ENCODE measurements around the gene FMO5.

GRCh38 chr1:147243841-147244240 lies 18.7 kb upstream of the FMO5 start:
- TF ChIP-seq, protein P1, sequence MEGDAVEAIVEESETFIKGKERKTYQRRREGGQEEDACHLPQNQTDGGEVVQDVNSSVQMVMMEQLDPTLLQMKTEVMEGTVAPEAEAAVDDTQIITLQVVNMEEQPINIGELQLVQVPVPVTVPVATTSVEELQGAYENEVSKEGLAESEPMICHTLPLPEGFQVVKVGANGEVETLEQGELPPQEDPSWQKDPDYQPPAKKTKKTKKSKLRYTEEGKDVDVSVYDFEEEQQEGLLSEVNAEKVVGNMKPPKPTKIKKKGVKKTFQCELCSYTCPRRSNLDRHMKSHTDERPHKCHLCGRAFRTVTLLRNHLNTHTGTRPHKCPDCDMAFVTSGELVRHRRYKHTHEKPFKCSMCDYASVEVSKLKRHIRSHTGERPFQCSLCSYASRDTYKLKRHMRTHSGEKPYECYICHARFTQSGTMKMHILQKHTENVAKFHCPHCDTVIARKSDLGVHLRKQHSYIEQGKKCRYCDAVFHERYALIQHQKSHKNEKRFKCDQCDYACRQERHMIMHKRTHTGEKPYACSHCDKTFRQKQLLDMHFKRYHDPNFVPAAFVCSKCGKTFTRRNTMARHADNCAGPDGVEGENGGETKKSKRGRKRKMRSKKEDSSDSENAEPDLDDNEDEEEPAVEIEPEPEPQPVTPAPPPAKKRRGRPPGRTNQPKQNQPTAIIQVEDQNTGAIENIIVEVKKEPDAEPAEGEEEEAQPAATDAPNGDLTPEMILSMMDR (IDR thresholded peaks at IDR 0.05), result no peak
- TF ChIP-seq EP300 (IDR thresholded peaks at IDR 0.05), result no peak
- no peak for TF ChIP-seq POLR2AphosphoS5 (IDR thresholded peaks at IDR 0.05)

All from upper lobe of left lung (tissue), 4 donors.